Suprapubic skin (tissue), 4 donors: ENCODE data around the gene RAB44. TPM values are rescaled to one million over a fixed set of nuclear protein-coding genes. Genes with fewer than 3 reads are reported as not detected.
A peak's percentile ranks its signal among the peaks of the same experiment; 100 is the strongest.

ENCODE experiments used
- DNase-seq, 2 donors: peaks; one replicate each; pipeline ENCODE4 v3.0.0-alpha.2; 2019; ENCODE audit warnings: low spot score in 2 of 2
- H3K27ac ChIP-seq: fragments of 200-600 bp; sonication (generic); one replicate; pipeline ENCODE4 v1.5.1; 2019
- H3K27me3 ChIP-seq: fragments of 200-600 bp; sonication (generic); one replicate; pipeline ENCODE4 v1.5.1; 2019
- H3K36me3 ChIP-seq: fragments of 200-600 bp; sonication (generic); one replicate; pipeline ENCODE4 v1.5.1; 2019
- H3K4me1 ChIP-seq: fragments of 200-600 bp; sonication (generic); one replicate; pipeline ENCODE4 v1.5.1; 2019
- H3K4me3 ChIP-seq: fragments of 200-600 bp; sonication (generic); one replicate; pipeline ENCODE4 v1.5.1; 2019; ENCODE audit warnings: mild to moderate bottlenecking
- H3K9me3 ChIP-seq: fragments of 200-600 bp; sonication (generic); one replicate; pipeline ENCODE4 v1.5.1; 2019
- EP300 ChIP-seq: sonication (generic); formaldehyde crosslinking; IDR thresholded peaks from one replicate; pipeline ENCODE4 v1.6.1; 2017; ENCODE audit warnings: antibody characterized with exemption
- POLR2A ChIP-seq, 2 donors: fragments of 450-650 bp; IDR thresholded peaks; one replicate each; pipeline ENCODE4 v1.6.1; 2017; ENCODE audit warnings: antibody characterized with exemption in 2 of 2, mild to moderate bottlenecking in 2 of 2, moderate library complexity in 2 of 2
- POLR2AphosphoS5 ChIP-seq, 3 donors: sonication (generic); formaldehyde crosslinking; IDR thresholded peaks; one replicate each; pipeline ENCODE4 v1.6.1; 2017; ENCODE audit warnings: antibody characterized with exemption in 3 of 3
- WGBS: methylation state at CpG from one replicate; pipeline ENCODE4 v1.1.5; 2018; 5-methylcytosine and 5-hydroxymethylcytosine counted together
- total RNA-seq, 4 donors: library from RNA; depleted of rRNA; stranded (reverse); fragments of >200 nt; gene quantifications; one replicate each; pipeline ENCODE4 v1.1.0, GENCODE V29; 2016
- TF ChIP-seq, protein P1 (sequence below), 2 donors: fragments of 200-600 bp in 1 of 2; fragments of 450-650 bp in 1 of 2; sonication (generic) in 1 of 2; IDR thresholded peaks; one replicate each; pipeline ENCODE4 v1.5.1; 2016 to 2019; ENCODE audit warnings: antibody characterized with exemption in 2 of 2, mild to moderate bottlenecking in 1 of 2, moderate library complexity in 1 of 2

RAB44 gene
- total RNA-seq, 4 donors from 2014 or later, result 0.16 to 1.1 (median 0.17) TPM; not detected in 1

DNA sequence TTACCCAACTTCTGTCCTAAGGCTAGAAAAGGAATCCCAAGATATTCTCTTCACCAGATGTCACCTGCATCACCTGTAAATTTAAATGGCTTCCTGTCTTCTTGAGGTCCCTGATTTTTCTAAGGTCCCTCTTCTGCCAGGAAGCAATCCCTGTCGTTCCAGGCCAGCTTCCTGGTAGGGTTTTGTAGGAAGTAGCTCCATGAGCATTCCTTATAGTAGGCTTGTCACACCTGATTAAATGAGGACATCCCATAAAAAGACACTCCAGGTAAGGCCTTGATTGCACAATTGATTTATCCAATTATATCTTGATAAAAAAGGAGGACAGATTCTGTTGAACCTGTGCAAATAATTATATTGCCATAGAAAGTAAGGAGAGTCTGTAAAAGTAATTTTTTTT lies 8.7 kb downstream of the RAB44 start:
- Histone ChIP-seq H3K36me3 (no peaks in the 10 kb centered on the region), H3K27me3 (no peaks in the 10 kb centered on the region), H3K27ac (no peak overlapping the region), H3K4me1 (no peaks in the 10 kb centered on the region), H3K9me3 (no peaks in the 10 kb centered on the region), H3K4me3 (no peak overlapping the region)
- no peak for DNase-seq
- WGBS, result 81% methylated on average over 1 of the region's 1 CpG
- TF ChIP-seq POLR2A (IDR thresholded peaks at IDR 0.05), result no peak
- TF ChIP-seq POLR2AphosphoS5 (IDR thresholded peaks at IDR 0.05), result no peak

GRCh38 chr6:36712816-36713215 lies 15.2 kb downstream of the RAB44 start:
- Histone ChIP-seq H3K9me3 (no peaks in the 10 kb centered on the region), H3K4me3 (no peak overlapping the region), H3K4me1 (peaks cover 16% of the 10 kb centered on the region), H3K27me3 (no peaks in the 10 kb centered on the region), H3K27ac (no peak overlapping the region), H3K36me3 (no peaks in the 10 kb centered on the region)
- no peak for DNase-seq
- TF ChIP-seq EP300 (no peak), POLR2A (IDR thresholded peaks at IDR 0.05) (no peak), POLR2AphosphoS5 (IDR thresholded peaks at IDR 0.05) (no peak)
- TF ChIP-seq, protein P1, sequence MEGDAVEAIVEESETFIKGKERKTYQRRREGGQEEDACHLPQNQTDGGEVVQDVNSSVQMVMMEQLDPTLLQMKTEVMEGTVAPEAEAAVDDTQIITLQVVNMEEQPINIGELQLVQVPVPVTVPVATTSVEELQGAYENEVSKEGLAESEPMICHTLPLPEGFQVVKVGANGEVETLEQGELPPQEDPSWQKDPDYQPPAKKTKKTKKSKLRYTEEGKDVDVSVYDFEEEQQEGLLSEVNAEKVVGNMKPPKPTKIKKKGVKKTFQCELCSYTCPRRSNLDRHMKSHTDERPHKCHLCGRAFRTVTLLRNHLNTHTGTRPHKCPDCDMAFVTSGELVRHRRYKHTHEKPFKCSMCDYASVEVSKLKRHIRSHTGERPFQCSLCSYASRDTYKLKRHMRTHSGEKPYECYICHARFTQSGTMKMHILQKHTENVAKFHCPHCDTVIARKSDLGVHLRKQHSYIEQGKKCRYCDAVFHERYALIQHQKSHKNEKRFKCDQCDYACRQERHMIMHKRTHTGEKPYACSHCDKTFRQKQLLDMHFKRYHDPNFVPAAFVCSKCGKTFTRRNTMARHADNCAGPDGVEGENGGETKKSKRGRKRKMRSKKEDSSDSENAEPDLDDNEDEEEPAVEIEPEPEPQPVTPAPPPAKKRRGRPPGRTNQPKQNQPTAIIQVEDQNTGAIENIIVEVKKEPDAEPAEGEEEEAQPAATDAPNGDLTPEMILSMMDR (IDR thresholded peaks at IDR 0.05), result no peak
- 81% methylated on average over 4 of the region's 4 CpGs for WGBS

GRCh38 chr6:36713846-36714245 lies 16.2 kb downstream of the RAB44 start:
- WGBS, result 91% methylated on average over 8 of the region's 8 CpGs

GRCh38 chr6:36714511-36714910 lies 16.9 kb downstream of the RAB44 start:
- H3K27me3 ChIP-seq, result no peaks in the 10 kb centered on the region
- H3K36me3 ChIP-seq, result no peaks in the 10 kb centered on the region
- H3K9me3 ChIP-seq, result no peaks in the 10 kb centered on the region
- 87% methylated on average over 10 of the region's 10 CpGs for WGBS
- peak in 1 of 2 donors; percentile 50 for DNase-seq
- H3K27ac ChIP-seq, result no peak overlapping the region
- TF ChIP-seq, protein P1 (IDR thresholded peaks at IDR 0.05), result no peak
- TF ChIP-seq POLR2AphosphoS5 (IDR thresholded peaks at IDR 0.05) (no peak), EP300 (no peak), POLR2A (IDR thresholded peaks at IDR 0.05) (no peak)
- peaks cover 16% of the 10 kb centered on the region for H3K4me1 ChIP-seq
- no peak overlapping the region for H3K4me3 ChIP-seq

More at GRCh38 chr6:36713846-36714245, 16.2 kb downstream of the RAB44 start:
- no peak for TF ChIP-seq POLR2AphosphoS5 (IDR thresholded peaks at IDR 0.05)
- TF ChIP-seq, protein P1 (IDR thresholded peaks at IDR 0.05), result no peak
- no peak for TF ChIP-seq EP300
- no peak for TF ChIP-seq POLR2A (IDR thresholded peaks at IDR 0.05)
- no peak for DNase-seq
- Histone ChIP-seq H3K36me3 (no peaks in the 10 kb centered on the region), H3K4me3 (no peak overlapping the region), H3K9me3 (no peaks in the 10 kb centered on the region), H3K27ac (no peak overlapping the region), H3K4me1 (peaks cover 16% of the 10 kb centered on the region), H3K27me3 (no peaks in the 10 kb centered on the region)

- WGBS, result 87% methylated on average over 5 of the region's 7 CpGs
- Histone ChIP-seq H3K27ac (no peak overlapping the region), H3K4me3 (no peak overlapping the region), H3K9me3 (no peaks in the 10 kb centered on the region), H3K27me3 (no peaks in the 10 kb centered on the region), H3K4me1 (peaks cover 16% of the 10 kb centered on the region), H3K36me3 (no peaks in the 10 kb centered on the region)
- TF ChIP-seq POLR2AphosphoS5 (IDR thresholded peaks at IDR 0.05) (no peak), POLR2A (IDR thresholded peaks at IDR 0.05) (no peak), EP300 (no peak)
- TF ChIP-seq, protein P1 (IDR thresholded peaks at IDR 0.05), result no peak
- DNase-seq, result peak in 1 of 2 donors; percentile 49
Observed at GRCh38 chr6:36715469-36715868, 17.8 kb downstream of the RAB44 start.
